Skin of body (tissue), 1 donor: ENCODE measurements around the gene RAB27A. TPM values are rescaled to one million over a fixed set of nuclear protein-coding genes. Genes with fewer than 3 reads are reported as not detected.

Experiments used
- total RNA-seq: library from RNA; depleted of rRNA; stranded (reverse); fragments of >200 nt; gene quantifications from one replicate; pipeline ENCODE4 v1.2.3, GENCODE V29; 2014

The RAB27A gene
- total RNA-seq, 1 donor from 2014 or later = 14.0 TPM

Other genes starting within 250 kb of the RAB27A start
- gene RSL24D1, start 92.9 kb downstream of the RAB27A start, total RNA-seq = 82.2 TPM
- 8.0 TPM for gene PIGBOS1, start 29.3 kb upstream of the RAB27A start, total RNA-seq
- gene PIGB, start 29.4 kb upstream of the RAB27A start, total RNA-seq = 8.4 TPM
- gene CCPG1, start 118.5 kb upstream of the RAB27A start, total RNA-seq = 26.9 TPM
- gene PIERCE2, start 118.7 kb upstream of the RAB27A start, total RNA-seq = 1.5 TPM
- gene DNAAF4, start 218.4 kb upstream of the RAB27A start, total RNA-seq = 2.4 TPM